ENCODE results near the gene SRP68.
"Not testable (repeated sequence)": the region's sequence is repeated elsewhere in the genome, so short reads cannot be mapped to it uniquely, and the experiment has no call there.

Gene SRP68

GRCh38 chr17:76046064-76046463 lies 26.3 kb downstream of the SRP68 start:
- no peak for DNase-seq (ENCODE audit: low spot score)

GRCh38 chr17:76044475-76045007 lies 27.8 kb downstream of the SRP68 start:
- not testable (repeated sequence) for DNase-seq (ENCODE audit: low spot score)

DNA sequence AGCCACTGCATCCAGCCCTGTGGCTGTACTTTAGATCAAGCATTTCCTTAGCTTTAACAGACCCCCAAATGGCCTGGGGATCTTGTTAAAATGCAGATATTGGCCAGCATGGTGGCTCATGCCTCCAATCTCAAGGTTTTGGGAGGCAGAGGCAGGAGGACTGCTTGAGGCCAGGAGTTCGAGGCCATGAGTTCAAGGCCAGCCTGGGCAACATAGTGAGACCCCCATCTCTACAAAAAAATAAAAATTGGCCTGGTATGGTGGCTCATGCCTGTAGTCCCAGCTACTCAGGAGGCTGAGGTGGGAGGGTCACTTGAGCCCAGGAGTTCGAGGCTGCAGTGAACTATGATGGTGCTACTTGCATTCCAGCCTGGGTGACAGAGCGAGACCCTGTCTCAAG lies 29.4 kb downstream of the SRP68 start:
- not testable (repeated sequence) for DNase-seq (ENCODE audit: low spot score)

- DNase-seq (ENCODE audit: low spot score): no peak
Observed at GRCh38 chr17:76040376-76040775, 31.9 kb downstream of the SRP68 start.

GRCh38 chr17:76039121-76039520 lies 33.2 kb downstream of the SRP68 start:
- DNase-seq (ENCODE audit: low spot score): no peak

- no peak for DNase-seq (ENCODE audit: low spot score)
Observed at GRCh38 chr17:76038050-76038449, 34.3 kb downstream of the SRP68 start.

GRCh38 chr17:76036497-76037261 lies 35.6 kb downstream of the SRP68 start:
- DNase-seq (ENCODE audit: low spot score): peak; percentile 67

DNA sequence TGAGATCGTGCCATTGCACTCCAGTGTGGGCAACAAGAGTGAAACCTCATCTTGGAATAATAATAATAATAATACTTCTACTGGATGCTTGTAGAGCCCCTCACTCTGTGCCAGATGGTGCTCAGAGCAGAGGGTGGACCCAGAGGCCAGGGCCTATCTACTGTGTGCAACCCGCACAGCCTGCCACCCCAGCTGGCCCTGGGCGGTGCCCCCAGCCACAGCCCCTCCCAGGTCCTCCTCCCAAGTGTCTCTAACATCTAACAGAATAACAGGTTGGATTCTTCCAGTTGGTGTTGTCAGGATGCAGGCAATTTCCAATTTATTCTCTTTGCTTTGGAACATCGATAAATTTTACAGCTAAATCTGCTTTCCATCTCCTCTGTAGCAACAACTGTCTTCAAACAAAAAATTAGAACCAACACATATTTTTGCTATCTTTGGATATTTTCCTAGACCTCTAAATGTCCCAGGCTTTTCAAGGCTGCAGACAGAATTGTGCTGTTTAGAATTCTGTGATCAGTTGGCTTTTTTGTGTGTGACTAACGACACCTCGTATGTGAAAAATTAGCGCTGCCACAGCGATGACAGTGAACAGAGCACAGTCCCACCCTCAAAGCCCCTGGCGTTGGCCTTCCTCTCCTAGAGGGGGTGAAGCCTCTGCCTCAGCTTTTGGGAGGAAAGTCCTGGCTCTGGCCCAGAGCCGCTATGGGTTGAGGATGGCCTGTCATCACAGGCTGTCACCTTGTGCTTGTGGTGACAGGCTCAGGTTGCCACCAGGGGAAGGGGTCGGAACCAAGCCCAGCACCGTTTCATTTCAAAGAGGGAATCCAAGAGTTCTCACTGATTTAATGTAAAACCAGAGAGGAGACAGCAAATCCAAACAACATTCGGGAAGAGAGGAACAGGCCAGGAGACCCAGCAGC lies 37.6 kb downstream of the SRP68 start:
- no peak for DNase-seq (ENCODE audit: low spot score)

GRCh38 chr17:76033139-76033538 lies 39.2 kb downstream of the SRP68 start:
- no peak for DNase-seq (ENCODE audit: low spot score)

DNA sequence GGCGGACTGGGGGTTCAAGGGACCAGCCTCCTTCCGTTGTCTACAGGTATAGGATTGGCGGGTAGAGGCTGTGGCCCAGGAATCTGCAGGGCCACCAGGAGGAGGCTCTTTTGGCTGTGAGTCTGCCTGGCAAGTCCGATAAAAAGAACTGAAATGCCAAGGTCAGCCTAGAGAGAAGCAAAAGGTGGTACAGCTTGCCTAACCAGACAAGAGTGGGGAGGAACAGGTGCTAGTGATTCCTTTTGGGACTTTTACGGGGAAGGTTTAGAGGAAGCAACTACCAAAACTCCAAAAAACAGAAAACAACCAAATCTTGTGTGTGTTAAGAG lies 39.6 kb downstream of the SRP68 start:
- no peak for DNase-seq (ENCODE audit: low spot score)

GRCh38 chr17:76032073-76032779 lies 40.1 kb downstream of the SRP68 start:
- no peak for DNase-seq (ENCODE audit: low spot score)

GRCh38 chr17:76027159-76027839 lies 45.0 kb downstream of the SRP68 start, which contains the start of gene EVPL:
Gene EVPL (minus strand): TSS chr17:76027306. CDS start chr17:76027198, 108 bp downstream.
- peak; percentile 70 for DNase-seq (ENCODE audit: low spot score)

DNA sequence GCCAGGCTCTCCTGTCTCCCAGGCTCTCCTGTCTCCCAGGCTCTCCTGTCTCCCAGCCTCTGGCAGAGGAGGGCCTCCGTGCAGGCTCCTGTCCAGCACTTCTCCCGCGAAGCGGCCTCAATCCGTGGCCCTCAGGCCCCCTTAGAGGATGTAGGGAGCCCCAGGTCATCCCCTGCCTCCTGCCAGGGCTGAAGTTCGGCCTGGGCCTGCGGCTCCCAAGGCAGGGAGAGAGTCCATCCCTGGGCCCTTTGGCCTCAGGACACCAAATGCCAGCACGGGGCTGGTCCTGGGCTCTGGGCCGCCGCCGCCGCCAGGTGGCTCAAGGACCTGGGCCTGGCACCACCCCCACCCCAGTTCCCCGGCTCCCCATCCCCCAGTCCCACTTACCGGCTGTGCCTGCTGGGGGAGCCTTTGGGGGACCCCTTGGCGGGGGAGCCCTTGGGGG lies 45.6 kb downstream of the SRP68 start:
- DNase-seq (ENCODE audit: low spot score): no peak

DNA sequence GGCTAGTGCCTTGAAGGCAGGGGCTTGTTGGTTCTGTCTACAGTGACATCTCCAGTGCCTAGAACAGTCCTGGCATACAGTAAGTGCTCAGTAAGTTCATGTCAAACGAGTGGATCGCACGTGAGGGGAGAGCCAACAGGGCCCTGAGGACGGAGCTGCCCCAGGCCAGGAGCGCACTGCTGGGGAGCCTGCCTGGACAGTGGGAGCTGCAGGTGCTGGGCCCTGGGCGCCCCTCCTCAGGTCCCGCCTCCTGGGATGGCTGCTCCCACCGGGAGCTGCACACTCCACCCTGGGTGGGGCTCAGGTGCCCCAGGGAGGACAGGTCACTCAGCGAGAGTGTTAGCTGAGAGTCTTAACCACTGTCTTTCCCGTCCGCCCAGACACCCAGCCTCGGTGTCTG lies 47.0 kb downstream of the SRP68 start:
- no peak for DNase-seq (ENCODE audit: low spot score)

- no peak for DNase-seq (ENCODE audit: low spot score)
Observed at GRCh38 chr17:76024353-76024752, 48.0 kb downstream of the SRP68 start.

DNA sequence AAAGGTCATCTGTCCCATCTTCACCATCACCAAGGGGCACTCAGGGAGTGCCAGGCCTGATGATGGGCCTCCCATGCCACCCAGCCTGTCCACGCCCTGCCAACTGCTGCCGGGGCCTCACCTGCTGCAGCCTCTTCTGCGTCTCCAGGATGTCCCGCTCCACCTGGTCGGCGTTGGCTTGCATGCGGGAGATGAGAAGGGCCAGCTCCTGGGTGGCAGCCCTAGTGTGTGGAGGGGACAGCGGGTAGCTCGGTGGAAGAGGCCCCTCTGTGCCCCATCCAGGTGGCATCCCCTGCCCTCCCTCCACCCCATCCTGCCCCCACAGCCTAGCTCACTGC lies 48.4 kb downstream of the SRP68 start:
- no peak for DNase-seq (ENCODE audit: low spot score)

GRCh38 chr17:76022973-76023899 lies 49.1 kb downstream of the SRP68 start:
- no peak for DNase-seq (ENCODE audit: low spot score)

GRCh38 chr17:76022285-76022684 lies 50.0 kb downstream of the SRP68 start:
- no peak for DNase-seq (ENCODE audit: low spot score)

GRCh38 chr17:76019833-76020467 lies 52.4 kb downstream of the SRP68 start:
- no peak for DNase-seq (ENCODE audit: low spot score)

DNA sequence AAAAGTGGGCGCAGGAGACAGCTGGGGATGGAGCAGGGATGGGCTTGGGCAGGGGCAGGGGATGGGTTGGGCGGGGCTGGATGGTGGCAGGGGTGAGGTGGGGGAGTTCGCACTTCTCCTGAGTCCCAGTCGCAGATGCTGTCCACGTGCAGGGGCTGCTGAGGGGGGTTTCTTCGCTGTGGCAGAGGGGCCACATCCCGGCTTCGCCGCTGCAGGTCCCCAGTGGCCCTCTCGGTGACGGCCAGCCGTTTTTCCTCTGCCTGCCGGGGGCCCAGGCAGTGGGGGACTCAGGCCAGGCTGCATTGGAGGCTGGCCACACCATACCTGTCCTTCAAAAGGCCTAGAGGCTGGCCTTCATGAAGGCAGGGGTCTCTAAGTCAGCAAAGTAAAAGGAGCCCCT lies 53.5 kb downstream of the SRP68 start:
- DNase-seq (ENCODE audit: low spot score): no peak
